Right atrium auricular region (tissue), 2 donors: ENCODE measurements around the gene REPS2. TPM values are rescaled to one million over a fixed set of nuclear protein-coding genes. Genes with fewer than 3 reads are reported as not detected.
"Not testable (repeated sequence)": the region's sequence is repeated elsewhere in the genome, so short reads cannot be mapped to it uniquely, and the experiment has no call there.

Source experiments
- DNase-seq: peaks from one replicate; pipeline ENCODE4 v3.0.0-alpha.2; 2019; ENCODE audit warnings: low spot score
- H3K27ac ChIP-seq, 2 donors: fragments of 200-600 bp; sonication (generic); 1 replicate in 1 of 2; 2 replicates in 1 of 2; pipeline ENCODE4 v1.5.1; 2016 to 2019
- H3K27me3 ChIP-seq, 2 donors: fragments of 200-600 bp; sonication (generic); one replicate each; pipeline versions ENCODE4 v1.5.1 to v1.6.0; 2017 to 2019
- H3K36me3 ChIP-seq: fragments of 200-600 bp; sonication (generic); one replicate; pipeline ENCODE4 v1.5.1; 2016
- H3K4me1 ChIP-seq, 2 donors: fragments of 200-600 bp; sonication (generic); one replicate each; pipeline versions ENCODE4 v1.5.1 to v1.6.0; 2017 to 2019
- H3K4me3 ChIP-seq, 2 donors: fragments of 200-600 bp; sonication (generic); 1 replicate in 1 of 2; 2 replicates in 1 of 2; pipeline ENCODE4 v1.5.1; 2017 to 2019; ENCODE audit warnings: mild to moderate bottlenecking in 1 of 2, moderate library complexity in 1 of 2
- H3K9me3 ChIP-seq, 2 donors: fragments of 200-600 bp; sonication (generic); one replicate each; pipeline ENCODE4 v1.5.1; 2019
- total RNA-seq, 2 donors: library from RNA; depleted of rRNA; stranded (reverse); fragments of >200 nt; gene quantifications; one replicate each; pipeline ENCODE4 v1.1.0, GENCODE V29; 2016
- TF ChIP-seq, protein P1 (sequence below), 2 donors: fragments of 200-600 bp; sonication (generic); IDR thresholded peaks; one replicate each; pipeline ENCODE4 v1.5.1; 2019; ENCODE audit warnings: antibody characterized with exemption in 2 of 2

REPS2 gene
- total RNA-seq, 2 donors from 2014 or later: 6.2 to 14.1 TPM

DNA sequence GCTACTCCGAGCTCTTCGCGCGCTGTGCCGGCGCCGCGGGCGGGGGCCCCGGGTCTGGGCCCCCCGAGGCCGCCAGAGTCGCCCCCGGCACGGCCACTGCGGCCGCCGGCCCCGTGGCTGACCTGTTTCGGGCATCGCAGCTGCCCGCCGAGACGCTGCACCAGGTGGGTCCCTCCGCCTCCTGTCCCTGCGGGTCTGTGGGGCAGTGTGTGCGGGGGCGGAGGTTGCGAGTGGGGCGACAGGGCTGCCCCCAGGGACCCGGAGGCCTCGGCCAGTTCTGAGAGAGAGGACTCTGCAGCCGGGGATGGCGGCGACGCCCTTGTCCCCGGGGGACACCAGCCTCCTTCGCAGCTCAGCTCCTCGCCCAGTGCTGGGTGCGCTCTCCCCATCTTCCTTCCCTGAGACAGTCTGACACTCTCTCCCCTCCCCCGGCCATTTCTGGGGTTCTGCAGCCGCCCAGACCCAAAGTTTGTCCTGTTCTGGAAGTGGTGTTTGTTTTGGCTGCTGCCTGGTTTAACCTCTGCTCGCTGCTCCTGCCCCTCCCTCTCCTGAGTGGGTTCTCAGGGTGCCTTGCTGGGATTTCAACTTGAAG, 609 bp downstream of the REPS2 start:
- no peak for DNase-seq

GRCh38 chrX:16950423-16950822, 4.0 kb downstream of the REPS2 start:
- DNase-seq: no peak
- Histone ChIP-seq H3K4me1 (no peaks in the 10 kb centered on the region), H3K36me3 (no peaks in the 10 kb centered on the region), H3K27me3 (no peaks in the 10 kb centered on the region), H3K27ac (no peak overlapping the region), H3K9me3 (no peaks in the 10 kb centered on the region), H3K4me3 (no peak overlapping the region)
- TF ChIP-seq, protein P1, sequence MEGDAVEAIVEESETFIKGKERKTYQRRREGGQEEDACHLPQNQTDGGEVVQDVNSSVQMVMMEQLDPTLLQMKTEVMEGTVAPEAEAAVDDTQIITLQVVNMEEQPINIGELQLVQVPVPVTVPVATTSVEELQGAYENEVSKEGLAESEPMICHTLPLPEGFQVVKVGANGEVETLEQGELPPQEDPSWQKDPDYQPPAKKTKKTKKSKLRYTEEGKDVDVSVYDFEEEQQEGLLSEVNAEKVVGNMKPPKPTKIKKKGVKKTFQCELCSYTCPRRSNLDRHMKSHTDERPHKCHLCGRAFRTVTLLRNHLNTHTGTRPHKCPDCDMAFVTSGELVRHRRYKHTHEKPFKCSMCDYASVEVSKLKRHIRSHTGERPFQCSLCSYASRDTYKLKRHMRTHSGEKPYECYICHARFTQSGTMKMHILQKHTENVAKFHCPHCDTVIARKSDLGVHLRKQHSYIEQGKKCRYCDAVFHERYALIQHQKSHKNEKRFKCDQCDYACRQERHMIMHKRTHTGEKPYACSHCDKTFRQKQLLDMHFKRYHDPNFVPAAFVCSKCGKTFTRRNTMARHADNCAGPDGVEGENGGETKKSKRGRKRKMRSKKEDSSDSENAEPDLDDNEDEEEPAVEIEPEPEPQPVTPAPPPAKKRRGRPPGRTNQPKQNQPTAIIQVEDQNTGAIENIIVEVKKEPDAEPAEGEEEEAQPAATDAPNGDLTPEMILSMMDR (IDR thresholded peaks at IDR 0.05): no peak

More for the DNA sequence above, 609 bp downstream of the REPS2 start:
- no peaks in the 10 kb centered on the region for H3K36me3 ChIP-seq
- H3K9me3 ChIP-seq: peaks cover 0 to 11% of the 10 kb centered on the region in 2 donors
- peak overlapping the region; percentile 42 to 62 for H3K4me3 ChIP-seq
- H3K27me3 ChIP-seq: no peaks in the 10 kb centered on the region
- H3K27ac ChIP-seq: peak overlapping the region; percentile 31 to 55
- no peaks in the 10 kb centered on the region for H3K4me1 ChIP-seq
- TF ChIP-seq, protein P1 (IDR thresholded peaks at IDR 0.05): no peak

DNA sequence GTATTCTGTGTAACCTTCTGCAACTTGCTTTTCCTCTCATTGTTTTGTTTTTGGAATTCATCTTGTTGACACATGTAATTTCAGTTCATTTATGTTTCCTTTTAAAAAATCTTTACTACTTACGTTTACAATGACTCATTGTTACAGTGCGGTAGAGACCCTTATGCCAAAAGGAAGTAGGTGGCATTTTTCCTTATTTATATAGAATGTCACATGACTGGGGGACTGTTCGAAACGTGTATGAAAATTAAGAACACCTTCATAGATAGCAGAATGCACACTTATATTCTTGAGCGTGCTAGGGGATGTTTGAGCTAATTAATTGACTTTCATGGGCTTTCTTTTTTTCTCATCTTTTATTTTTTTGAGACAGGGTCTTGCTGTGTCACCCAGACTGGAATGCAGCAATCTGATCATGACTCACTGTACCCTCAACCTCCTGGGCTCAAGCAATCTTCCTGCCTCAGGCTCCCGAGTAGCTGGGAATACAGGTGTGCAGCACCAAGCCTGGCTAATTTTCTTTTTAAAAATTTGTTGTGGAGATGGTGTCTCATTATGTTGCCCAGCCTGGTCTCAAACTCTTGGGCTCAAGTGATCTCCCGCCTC, 7.3 kb downstream of the REPS2 start:
- Histone ChIP-seq H3K4me3 (no peak overlapping the region), H3K36me3 (no peaks in the 10 kb centered on the region), H3K27ac (no peak overlapping the region), H3K9me3 (no peaks in the 10 kb centered on the region), H3K27me3 (no peaks in the 10 kb centered on the region), H3K4me1 (no peaks in the 10 kb centered on the region)
- no peak for DNase-seq
- TF ChIP-seq, protein P1 (IDR thresholded peaks at IDR 0.05): no peak

- H3K27ac ChIP-seq: no peak overlapping the region
- no peak for DNase-seq
- H3K9me3 ChIP-seq: no peaks in the 10 kb centered on the region
- no peak overlapping the region for H3K4me3 ChIP-seq
- TF ChIP-seq, protein P1 (IDR thresholded peaks at IDR 0.05): no peak
- no peaks in the 10 kb centered on the region for H3K27me3 ChIP-seq
- H3K4me1 ChIP-seq: no peaks in the 10 kb centered on the region
- no peaks in the 10 kb centered on the region for H3K36me3 ChIP-seq
Observed at GRCh38 chrX:16957751-16958150, 11.3 kb downstream of the REPS2 start.

- no peak overlapping the region for H3K27ac ChIP-seq
- TF ChIP-seq, protein P1 (IDR thresholded peaks at IDR 0.05): no peak
- H3K27me3 ChIP-seq: no peaks in the 10 kb centered on the region
- no peaks in the 10 kb centered on the region for H3K4me1 ChIP-seq
- no peak overlapping the region for H3K4me3 ChIP-seq
- no peaks in the 10 kb centered on the region for H3K36me3 ChIP-seq
- DNase-seq: no peak
- H3K9me3 ChIP-seq: no peaks in the 10 kb centered on the region
Observed at GRCh38 chrX:16958356-16958755, 11.9 kb downstream of the REPS2 start.

DNA sequence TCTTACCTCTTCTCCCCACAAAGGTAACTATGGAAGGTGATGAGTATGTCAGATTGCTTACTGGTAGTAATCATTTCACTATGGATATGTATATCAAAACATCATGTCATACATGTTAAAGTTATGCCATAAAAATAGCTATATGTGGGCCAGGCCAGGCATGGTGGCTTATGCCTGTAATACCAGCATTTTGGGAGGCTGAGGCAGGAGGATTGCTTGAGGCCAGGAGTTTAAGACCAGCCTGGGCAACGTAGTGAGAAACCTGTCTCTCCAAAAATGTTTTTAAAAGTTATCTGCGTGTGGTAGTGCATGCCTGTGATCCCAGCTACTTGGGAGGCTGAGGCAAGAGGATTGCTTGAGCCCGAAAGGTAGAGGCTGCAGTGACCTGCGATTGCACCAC, 16.2 kb downstream of the REPS2 start:
- not testable (repeated sequence) for H3K36me3 ChIP-seq, H3K27me3 ChIP-seq, H3K4me1 ChIP-seq, DNase-seq, H3K27ac ChIP-seq, H3K9me3 ChIP-seq, H3K4me3 ChIP-seq
